Thymus (tissue), 11 donors: ENCODE measurements around the gene SH3D19. TPM values are rescaled to one million over a fixed set of nuclear protein-coding genes. Genes with fewer than 3 reads are reported as not detected.

Experiments used
- DNase-seq, 9 donors: peaks; one replicate each; pipeline ENCODE4 v3.0.0-alpha.2; 2013; ENCODE audit warnings: low spot score in 9 of 9, low read depth in 6 of 9, missing footprints in 1 of 9
- H3K27ac ChIP-seq, 2 donors: one replicate each; pipeline ENCODE4 v1.5.1; 2013; ENCODE audit warnings: control low read depth in 1 of 2, low read depth in 1 of 2, low read length in 1 of 2, mild to moderate bottlenecking in 1 of 2, moderate library complexity in 1 of 2
- H3K27me3 ChIP-seq, 2 donors: one replicate each; pipeline ENCODE4 v1.5.1; 2013; ENCODE audit warnings: low read length in 1 of 2; ENCODE audit not compliant: control insufficient read depth in 2 of 2, insufficient read depth in 1 of 2
- H3K36me3 ChIP-seq, 2 donors: one replicate each; pipeline ENCODE4 v1.5.1; 2013; ENCODE audit warnings: low read length in 1 of 2, mild to moderate bottlenecking in 1 of 2, moderate library complexity in 1 of 2; ENCODE audit not compliant: control insufficient read depth in 2 of 2, insufficient read depth in 2 of 2
- H3K4me1 ChIP-seq, 2 donors: one replicate each; pipeline ENCODE4 v1.5.1; 2013; ENCODE audit warnings: low read length in 2 of 2; ENCODE audit not compliant: control insufficient read depth in 2 of 2, insufficient read depth in 2 of 2
- H3K4me3 ChIP-seq, 2 donors: one replicate each; pipeline ENCODE4 v1.5.1; 2013; ENCODE audit warnings: low read length in 2 of 2, control low read depth in 1 of 2, mild to moderate bottlenecking in 1 of 2
- H3K9me3 ChIP-seq, 2 donors: one replicate each; pipeline ENCODE4 v1.5.1; 2013; ENCODE audit warnings: low read length in 1 of 2, mild to moderate bottlenecking in 1 of 2; ENCODE audit not compliant: control insufficient read depth in 2 of 2, insufficient read depth in 1 of 2
- WGBS: extraction: QIAGEN DNeasy Blood & Tissue Kit; methylation state at CpG from one replicate; pipeline ENCODE4 v1.1.7; 2013; 5-methylcytosine and 5-hydroxymethylcytosine counted together
- polyA plus RNA-seq: library from polyadenylated mRNA; stranded (reverse); fragments of 200-250 nt; gene quantifications from one replicate; pipeline ENCODE4 v1.2.3, GENCODE V29; 2013
- total RNA-seq: library from RNA; stranded (reverse); fragments of 120-200 nt; gene quantifications from one replicate; pipeline ENCODE4 v1.2.4, GENCODE V29; 2013
- donor health status: healthy.

The SH3D19 gene
- total and polyA plus RNA-seq, 2 donors: 4.6 to 8.4 TPM

- H3K4me1 ChIP-seq: no peaks in the 10 kb centered on the region
- no peaks in the 10 kb centered on the region for H3K9me3 ChIP-seq
- H3K4me3 ChIP-seq: no peak overlapping the region
- H3K27me3 ChIP-seq: no peaks in the 10 kb centered on the region
- H3K27ac ChIP-seq: no peak overlapping the region
- no peaks in the 10 kb centered on the region for H3K36me3 ChIP-seq
- 94% methylated on average over 3 of the region's 3 CpGs for WGBS
- no peak for DNase-seq
Measured at GRCh38 chr4:151169900-151170299, 155.5 kb downstream of the SH3D19 start.

- Histone ChIP-seq H3K9me3 (no peaks in the 10 kb centered on the region), H3K4me3 (no peak overlapping the region), H3K36me3 (no peaks in the 10 kb centered on the region), H3K4me1 (no peaks in the 10 kb centered on the region), H3K27me3 (no peaks in the 10 kb centered on the region), H3K27ac (no peak overlapping the region)
- no peak for DNase-seq
- WGBS: 95% methylated on average over 7 of the region's 7 CpGs
Measured at GRCh38 chr4:151169223-151169622, 156.2 kb downstream of the SH3D19 start.

- WGBS: 96% methylated on average over 24 of the region's 24 CpGs
- Histone ChIP-seq H3K36me3 (no peaks in the 10 kb centered on the region), H3K4me1 (no peaks in the 10 kb centered on the region), H3K27me3 (no peaks in the 10 kb centered on the region), H3K4me3 (no peak overlapping the region), H3K27ac (no peak overlapping the region), H3K9me3 (no peaks in the 10 kb centered on the region)
- no peak for DNase-seq
Measured at GRCh38 chr4:151167561-151167960, 157.8 kb downstream of the SH3D19 start.

GRCh38 chr4:151166636-151167035, 158.8 kb downstream of the SH3D19 start:
- Histone ChIP-seq H3K27ac (no peak overlapping the region), H3K27me3 (no peaks in the 10 kb centered on the region), H3K4me3 (no peak overlapping the region), H3K4me1 (no peaks in the 10 kb centered on the region), H3K36me3 (no peaks in the 10 kb centered on the region), H3K9me3 (no peaks in the 10 kb centered on the region)
- DNase-seq: no peak
- 94% methylated on average over 4 of the region's 4 CpGs for WGBS

GRCh38 chr4:151165205-151166000, 160.0 kb downstream of the SH3D19 start:
- no peak for DNase-seq
- H3K4me1 ChIP-seq: no peaks in the 10 kb centered on the region
- H3K27me3 ChIP-seq: no peaks in the 10 kb centered on the region
- no peaks in the 10 kb centered on the region for H3K9me3 ChIP-seq
- WGBS: 96% methylated on average over 10 of the region's 10 CpGs
- H3K4me3 ChIP-seq: no peak overlapping the region
- no peak overlapping the region for H3K27ac ChIP-seq
- no peaks in the 10 kb centered on the region for H3K36me3 ChIP-seq

GRCh38 chr4:151163855-151164254, 161.6 kb downstream of the SH3D19 start:
- no peak overlapping the region for H3K27ac ChIP-seq
- no peaks in the 10 kb centered on the region for H3K36me3 ChIP-seq
- H3K4me3 ChIP-seq: no peak overlapping the region
- no peak for DNase-seq
- 100% methylated on average over 1 of the region's 1 CpG for WGBS
- H3K27me3 ChIP-seq: no peaks in the 10 kb centered on the region
- H3K4me1 ChIP-seq: no peaks in the 10 kb centered on the region
- no peaks in the 10 kb centered on the region for H3K9me3 ChIP-seq

- Histone ChIP-seq H3K27ac (no peak overlapping the region), H3K27me3 (no peaks in the 10 kb centered on the region), H3K4me1 (no peaks in the 10 kb centered on the region), H3K36me3 (no peaks in the 10 kb centered on the region), H3K9me3 (no peaks in the 10 kb centered on the region), H3K4me3 (no peak overlapping the region)
- 97% methylated on average over 1 of the region's 1 CpG for whole genome bisulfite sequencing
- DNase-seq: no peak
Measured at GRCh38 chr4:151158979-151159378, 166.4 kb downstream of the SH3D19 start.

- Histone ChIP-seq H3K4me1 (no peaks in the 10 kb centered on the region), H3K9me3 (no peaks in the 10 kb centered on the region), H3K27ac (no peak overlapping the region), H3K27me3 (no peaks in the 10 kb centered on the region), H3K4me3 (no peak overlapping the region), H3K36me3 (no peaks in the 10 kb centered on the region)
- WGBS: 99% methylated on average over 2 of the region's 2 CpGs
- DNase-seq: no peak
Measured at GRCh38 chr4:151157543-151157942, 167.9 kb downstream of the SH3D19 start.

GRCh38 chr4:151153585-151153984, 171.8 kb downstream of the SH3D19 start:
- Histone ChIP-seq H3K27me3 (no peaks in the 10 kb centered on the region), H3K36me3 (no peaks in the 10 kb centered on the region), H3K4me1 (no peaks in the 10 kb centered on the region), H3K27ac (no peak overlapping the region), H3K9me3 (no peaks in the 10 kb centered on the region), H3K4me3 (no peak overlapping the region)
- 60% methylated on average over 2 of the region's 2 CpGs for WGBS
- DNase-seq: no peak
